HG02973 (cell line): Measurements from ENCODE around the gene CCDC85C.
"Not testable (repeated sequence)": the region's sequence is repeated elsewhere in the genome, so short reads cannot be mapped to it uniquely, and the experiment has no call there.

Source experiments
- ATAC-seq: cut with Tn5 transposase; IDR thresholded peaks from one replicate; pipeline ENCODE4 v1.9.1; 2021; ENCODE audit warnings: moderate library complexity; ENCODE audit not compliant: unreplicated experiment

CCDC85C gene

DNA sequence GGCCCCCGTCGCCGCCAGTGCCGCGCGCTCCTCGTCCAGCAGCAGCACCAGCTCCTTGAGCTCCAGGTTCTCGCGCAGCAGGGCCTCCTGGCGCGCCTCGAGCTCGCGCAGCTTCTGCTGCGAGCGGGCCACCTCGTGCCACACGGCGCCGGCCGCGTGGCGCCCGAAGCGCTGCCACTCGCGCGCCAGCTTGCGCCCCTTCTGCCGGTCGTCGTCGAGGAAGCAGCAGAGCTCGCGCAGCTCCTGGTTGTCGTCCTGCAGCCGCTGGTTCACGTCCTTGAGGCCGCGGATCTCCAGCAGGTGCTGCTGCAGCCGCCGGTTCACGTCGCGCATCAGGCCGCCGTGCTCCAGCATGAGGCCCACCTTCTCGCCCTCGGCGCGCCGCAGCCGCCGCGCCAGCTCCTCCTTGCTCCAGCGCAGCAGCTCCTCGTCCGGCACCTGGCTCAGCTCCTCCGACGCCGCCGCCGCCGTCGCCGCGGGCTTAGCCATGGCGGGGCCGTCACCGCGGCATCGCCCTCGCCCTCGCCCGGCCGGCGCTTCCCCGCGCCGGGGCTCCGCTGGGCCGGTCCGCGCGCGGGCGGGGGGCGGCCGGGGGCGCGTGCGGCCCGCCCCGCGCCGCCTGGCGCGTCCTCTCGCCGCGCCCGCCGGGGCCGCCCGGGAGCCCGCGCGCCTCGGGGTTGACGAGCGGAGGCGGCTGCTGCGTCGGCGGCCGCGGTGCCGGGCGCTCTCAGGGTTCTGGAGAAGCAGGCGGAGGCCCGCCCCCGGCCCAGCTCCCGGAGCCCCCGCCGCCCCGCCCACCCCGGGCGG is at the start of gene CCDC85C:
Gene CCDC85C (minus strand): TSS at position 737 of the 807 bp plus-strand sequence. CDS start 248 bp downstream, at position 489.
- peak; percentile 7 for ATAC-seq

DNA sequence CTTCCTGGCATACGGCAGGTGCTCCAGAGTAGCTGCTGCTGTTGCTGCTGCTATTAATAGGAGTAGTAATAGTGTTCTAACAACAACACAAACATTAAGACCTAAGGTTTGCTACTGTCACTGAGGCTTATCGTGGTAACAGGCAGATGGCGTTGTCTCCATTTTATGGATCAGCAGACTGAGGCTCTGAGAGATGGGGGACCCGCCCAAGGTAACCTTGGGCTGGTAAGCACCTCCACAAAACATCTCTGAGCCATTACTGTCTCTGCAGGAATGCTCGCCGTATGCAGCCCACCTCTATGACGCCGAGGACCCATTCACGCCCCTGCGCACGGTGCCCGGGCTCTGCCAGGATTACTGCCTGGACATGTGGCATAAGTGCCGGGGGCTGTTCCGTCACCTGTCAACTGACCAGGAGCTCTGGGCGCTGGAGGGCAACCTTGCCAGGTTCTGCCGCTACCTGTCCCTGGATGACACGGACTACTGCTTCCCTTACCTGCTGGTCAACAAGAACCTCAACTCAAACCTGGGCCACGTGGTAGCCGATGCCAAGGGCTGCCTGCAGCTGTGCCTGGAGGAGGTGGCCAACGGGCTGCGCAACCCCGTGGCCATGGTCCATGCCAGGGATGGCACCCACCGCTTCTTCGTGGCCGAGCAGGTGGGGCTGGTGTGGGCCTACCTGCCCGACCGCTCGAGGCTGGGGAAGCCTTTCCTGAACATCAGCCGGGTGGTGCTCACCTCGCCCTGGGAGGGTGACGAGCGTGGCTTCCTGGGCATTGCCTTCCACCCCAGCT is 48.1 kb upstream of the CCDC85C start:
- ATAC-seq = no peak

DNA sequence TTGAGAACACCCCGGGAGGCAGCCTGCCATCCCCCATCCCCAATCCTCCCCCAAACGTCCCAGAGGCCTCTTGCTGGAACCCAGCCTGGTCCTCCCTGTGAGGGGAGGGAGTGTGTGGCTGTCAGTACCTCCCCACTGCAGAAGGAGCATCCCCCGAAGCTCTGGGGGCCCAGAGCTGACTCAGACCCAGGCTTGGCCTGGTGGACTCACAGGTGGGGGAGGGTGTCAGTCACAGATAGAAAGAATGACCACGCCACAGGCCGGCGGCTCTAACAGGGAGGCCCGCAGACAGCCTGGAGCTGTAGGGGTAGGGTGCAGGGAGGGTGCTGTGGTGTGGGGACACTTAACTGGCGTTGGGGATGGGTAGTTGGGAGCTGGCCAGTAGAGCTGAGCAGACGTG is 46.2 kb upstream of the CCDC85C start:
- no peak for ATAC-seq

DNA sequence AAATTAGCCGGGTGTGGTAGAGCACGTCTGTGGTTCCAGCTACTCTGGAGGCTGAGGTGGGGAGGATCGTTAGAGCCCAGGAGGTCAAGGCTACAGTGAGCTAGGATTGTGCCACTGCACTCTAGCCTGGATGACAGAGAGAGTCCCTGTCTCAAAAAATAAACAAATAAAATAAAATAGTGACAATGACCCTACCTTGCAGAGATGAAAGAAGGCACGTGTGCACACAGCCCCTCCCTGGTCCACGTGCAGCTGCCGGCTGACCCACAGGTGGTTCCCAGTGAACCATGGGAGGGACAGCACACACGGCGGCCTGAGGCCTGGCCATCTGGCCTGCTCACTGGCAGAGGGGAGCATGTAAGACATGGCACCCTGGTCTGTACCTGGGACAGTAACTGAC is 45.6 kb upstream of the CCDC85C start:
- no peak for ATAC-seq

DNA sequence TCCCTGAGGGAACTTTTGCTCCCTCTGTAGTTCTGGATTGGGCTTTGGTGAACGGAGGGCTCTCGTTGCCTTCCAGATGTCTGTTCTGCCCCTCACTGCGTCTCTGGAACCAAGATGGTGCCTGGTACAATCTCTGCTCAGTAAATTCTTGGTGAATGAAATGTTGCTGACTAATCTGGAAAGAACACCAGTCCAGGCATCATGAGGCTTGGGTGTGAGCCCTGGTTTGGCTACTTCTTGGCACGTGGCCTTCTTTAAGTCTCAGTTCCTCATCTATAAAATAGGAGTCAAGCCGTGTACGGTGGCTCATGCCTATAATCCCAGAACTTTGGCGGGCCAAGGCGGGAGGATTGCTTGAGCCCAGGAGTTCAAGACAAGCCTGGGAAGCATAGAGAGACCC is 45.2 kb upstream of the CCDC85C start:
- no peak for ATAC-seq

DNA sequence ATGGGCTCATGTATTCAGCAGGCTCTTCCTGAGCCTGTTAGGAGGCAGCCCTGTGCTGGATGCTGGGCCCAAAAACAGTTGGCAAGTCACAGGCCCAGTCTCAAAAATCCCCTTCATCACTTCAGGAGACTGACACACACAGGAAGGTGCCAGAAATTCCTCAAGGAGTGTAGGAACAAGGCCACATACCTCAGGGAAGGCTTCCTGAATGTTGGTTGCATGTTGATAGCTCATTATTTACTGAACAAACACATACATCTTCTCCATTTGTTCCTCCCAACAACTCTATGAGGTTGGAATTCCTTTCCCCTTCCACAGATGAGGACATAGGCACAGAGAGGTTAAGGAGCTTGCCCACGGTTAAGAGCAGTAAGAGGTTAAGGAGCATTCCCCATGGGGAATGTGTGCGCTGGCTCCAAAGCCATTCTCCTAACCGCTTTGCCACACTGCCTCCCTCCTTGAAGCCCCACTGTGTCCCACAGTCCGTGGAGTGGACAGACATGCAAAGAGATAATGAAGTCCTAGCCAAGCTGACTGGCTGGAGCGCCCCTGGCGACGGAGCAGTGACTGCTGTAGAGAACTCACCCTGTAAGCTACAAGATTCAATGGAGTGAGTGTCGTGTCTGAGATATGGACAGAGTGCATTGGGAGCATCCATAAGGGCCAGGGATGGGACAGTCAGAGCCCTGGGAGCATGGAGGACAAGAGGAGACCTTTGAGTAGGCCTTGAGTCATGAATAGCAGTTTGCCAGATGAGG is 44.2 kb upstream of the CCDC85C start:
- ATAC-seq = no peak

DNA sequence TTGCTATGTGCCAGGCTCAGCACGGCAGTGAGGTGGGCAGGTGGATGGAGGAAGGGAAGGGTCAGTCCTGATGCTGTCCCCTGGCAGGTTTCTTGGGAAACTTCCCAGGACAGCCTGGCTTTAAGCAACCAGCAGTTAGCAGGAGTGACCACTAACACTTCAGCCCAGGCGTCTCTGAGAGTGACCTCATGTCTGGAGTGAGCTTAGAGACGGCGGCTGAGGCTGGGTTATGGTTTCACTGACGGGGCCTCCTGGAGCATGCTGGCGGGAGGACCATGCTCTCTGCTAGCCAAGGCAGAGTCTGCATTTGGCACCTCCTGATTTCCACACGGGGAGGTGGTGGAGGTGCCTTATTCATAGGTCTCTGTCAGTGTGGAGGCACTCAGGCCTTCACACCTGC is 43.4 kb upstream of the CCDC85C start:
- ATAC-seq = no peak

DNA sequence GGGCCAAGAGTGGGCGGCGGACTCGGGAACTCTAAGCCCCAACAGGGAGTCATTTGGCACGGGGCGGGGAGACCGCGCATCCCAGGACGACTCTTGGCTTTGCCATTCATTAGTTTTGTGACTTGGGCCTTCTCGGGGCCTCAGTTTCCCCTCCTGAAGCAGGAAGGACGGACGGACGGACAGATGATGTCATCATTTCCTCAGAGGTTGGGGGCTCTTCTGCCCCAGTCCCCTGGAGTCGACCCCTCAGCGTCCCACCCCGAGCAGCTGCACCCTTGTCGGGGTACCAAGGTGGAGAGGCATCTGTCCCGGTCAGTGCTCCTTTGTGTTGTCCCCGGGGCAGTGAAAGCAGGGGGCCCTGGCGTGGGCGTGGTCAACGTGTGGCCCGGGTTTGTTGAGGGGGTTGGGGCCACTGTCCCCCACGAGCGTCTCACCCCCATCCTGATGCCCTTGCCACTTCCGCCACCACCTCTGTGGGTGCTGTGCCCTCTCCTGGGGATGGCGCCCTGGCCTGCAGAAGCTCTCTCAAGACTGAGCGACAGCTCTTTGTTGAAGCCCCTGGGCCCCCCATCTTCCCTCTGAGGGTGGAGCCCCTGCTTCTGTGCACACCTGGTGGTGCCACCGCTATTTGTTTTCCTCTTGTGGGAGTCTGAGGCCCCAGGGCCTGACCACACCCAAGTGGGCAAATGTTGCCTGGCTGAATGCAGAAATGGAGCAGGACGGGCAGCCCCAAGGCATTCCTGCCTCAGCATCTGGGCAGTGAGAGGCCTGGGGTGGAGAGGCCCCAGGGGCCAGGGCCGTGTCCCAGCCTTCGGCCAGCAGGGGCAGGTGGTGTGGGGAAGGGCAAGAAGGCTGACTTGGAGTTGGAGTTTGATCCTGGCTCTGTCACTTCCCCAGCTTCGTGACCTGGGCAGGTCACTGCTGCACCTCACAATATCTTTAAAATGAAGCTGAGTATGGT is 41.8 kb upstream of the CCDC85C start:
- ATAC-seq = no peak

DNA sequence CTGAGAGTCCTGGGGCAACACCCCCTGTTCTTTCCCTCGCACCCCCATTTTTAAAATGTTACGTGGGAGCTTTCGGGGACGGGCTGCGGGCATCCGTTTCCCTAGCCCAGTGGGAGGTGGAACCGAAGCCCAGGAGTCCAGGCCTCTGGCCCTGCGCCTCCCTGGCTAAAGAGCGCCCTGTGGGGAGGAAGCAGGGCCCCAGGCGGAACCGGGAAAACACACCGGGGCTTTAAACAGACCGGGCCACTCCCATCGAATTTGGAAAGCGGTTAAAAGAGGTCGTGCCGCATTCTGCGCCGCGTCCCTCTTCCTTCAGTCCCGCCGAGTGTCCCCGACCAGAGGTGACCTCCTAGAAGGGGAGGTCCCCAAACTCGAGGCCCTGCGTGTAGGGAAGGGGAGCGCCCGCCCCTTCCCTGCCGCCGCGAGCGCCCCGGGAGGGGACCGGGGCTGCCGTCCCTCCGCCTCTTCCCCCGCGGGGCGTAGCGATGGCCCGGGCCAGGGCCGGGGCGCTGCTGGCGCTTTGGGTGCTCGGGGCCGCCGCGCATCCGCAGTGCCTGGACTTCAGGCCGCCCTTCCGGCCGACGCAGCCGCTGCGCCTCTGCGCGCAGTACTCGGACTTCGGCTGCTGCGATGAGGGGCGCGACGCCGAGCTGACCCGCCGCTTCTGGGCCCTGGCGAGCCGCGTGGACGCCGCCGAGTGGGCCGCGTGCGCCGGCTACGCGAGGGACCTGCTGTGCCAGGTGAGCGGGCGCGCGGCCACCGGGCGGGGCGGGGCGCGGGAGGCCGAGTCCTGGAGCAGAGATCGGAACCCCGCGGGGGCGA is 40.9 kb upstream of the CCDC85C start, which contains the start of gene HHIPL1:
Gene HHIPL1 (plus strand): TSS at position 407 of the 822 bp plus-strand sequence. CDS start 79 bp downstream, at position 486.
- no peak for ATAC-seq

DNA sequence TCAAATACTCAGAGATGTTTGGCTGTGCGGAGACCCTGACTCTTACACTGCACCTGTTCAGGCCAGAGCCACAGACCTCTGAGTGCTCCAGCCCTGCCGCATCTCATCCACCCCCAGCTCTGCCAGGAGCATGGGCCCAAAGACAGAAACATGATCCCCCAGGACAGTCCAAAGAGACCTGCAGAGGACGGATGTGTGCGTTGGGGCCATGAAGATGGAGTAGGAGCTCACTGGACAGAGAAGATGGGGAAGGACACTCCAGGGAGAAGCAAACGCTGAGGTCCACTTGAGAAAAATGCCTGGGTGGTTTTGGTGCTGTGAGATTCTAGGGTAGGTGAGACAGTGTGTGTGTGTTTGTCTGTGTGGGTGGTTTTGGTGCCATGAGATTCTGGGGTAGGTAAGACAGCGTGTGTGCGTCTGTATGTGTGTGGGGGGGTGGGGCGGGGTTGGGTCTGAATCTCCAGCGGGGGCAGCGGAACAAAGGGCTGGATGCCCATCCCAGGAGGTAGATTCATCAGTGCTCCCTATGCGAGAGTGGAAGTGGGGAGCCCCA is 40.1 kb upstream of the CCDC85C start:
- no peak for ATAC-seq

DNA sequence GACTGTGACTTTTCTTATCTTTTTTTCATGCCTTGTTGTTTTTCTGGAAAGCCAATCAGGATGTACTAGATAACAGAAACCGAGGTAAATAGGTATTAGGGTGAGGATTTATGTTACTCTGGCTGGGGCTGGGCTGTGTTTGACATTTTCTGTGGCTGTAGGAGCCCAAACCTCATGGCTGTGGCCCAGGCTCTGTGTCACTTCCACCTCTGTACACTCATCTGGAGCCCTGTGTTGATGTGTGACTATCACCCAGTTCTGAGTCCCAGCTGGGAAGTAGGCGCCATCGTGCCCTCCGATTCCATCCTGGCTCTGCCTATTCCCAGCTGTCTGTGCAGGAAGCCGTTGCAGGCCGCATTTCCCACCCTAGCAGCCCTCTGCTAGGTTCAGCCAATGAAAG is 39.3 kb upstream of the CCDC85C start:
- ATAC-seq = no peak

DNA sequence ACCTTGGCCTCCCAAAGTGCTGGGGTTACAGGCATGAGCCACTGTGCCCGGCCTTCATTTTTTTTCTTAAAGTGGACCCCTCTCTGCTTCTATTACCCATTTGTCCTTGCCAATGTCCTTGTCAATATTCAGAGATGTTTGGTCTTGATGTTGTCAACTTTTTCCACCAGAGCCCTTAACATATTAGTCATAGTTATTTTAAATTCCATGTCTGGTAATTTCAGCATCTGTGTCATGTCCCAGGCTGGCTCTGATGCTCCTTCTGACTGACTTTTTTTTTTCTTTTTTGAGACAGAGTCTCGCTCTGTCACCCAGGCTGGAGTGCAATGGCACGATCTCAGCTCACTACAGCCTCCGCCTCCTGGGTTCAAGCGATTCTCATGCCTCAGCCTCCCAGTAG is 38.8 kb upstream of the CCDC85C start:
- ATAC-seq = not testable (repeated sequence)

DNA sequence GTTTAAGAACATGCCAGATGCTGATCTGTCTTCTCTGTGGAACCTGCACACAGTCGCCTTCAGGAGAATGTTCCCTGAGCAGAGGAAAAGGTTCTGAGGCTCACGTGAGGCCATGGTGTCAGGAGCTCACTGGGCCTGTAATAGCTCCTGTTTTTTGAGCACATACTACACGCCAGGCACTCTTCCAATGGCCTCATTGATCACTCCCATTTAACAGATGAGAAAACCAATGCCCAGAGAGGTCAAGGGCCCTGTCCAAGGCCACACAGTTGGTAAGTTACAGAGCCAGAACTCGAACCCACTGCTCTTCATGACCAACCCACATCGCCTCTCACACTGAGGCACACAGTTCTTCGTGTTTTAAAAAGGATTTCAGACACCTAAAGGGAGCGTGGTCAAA is 33.6 kb upstream of the CCDC85C start:
- no peak for ATAC-seq

DNA sequence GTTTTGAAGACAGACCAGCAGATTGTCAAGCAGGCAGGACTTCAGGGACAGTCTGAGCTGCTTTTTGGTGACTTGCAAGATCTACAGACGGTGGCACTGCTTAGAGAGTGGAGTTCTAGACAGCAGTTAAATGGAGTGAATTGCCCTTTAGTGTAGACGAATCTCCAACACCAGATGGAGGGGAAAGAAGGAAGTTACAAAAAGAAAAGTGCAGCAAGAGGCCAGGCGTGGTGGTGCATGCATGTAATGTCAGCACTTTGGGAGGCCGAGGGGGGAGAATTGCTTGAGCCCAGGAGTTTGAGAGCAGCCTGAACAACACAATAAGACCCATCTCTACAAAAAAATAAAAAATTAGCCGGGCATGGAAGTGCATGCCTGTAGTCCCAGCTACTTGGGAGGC is 32.5 kb upstream of the CCDC85C start:
- no peak for ATAC-seq

DNA sequence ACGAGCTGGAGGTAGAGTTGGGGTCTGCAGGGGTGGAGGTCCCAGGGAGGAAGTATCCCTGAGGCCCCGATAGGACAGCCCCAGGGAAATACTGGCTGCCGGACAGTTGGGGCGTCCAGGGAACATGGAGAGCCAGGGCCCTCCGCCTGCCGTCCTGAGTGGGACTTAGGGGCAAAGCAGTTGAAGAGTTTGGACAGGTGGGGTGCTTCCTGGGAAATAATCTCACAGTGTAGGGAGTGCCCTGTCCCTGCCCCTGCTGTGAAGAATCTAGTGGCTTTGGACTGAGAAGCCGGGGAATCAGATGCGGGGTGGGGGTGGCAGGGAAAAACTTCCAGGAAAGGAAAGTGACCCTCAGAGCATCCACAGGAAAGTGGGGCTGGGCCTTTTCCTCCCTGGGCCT is 31.1 kb upstream of the CCDC85C start:
- ATAC-seq = no peak

DNA sequence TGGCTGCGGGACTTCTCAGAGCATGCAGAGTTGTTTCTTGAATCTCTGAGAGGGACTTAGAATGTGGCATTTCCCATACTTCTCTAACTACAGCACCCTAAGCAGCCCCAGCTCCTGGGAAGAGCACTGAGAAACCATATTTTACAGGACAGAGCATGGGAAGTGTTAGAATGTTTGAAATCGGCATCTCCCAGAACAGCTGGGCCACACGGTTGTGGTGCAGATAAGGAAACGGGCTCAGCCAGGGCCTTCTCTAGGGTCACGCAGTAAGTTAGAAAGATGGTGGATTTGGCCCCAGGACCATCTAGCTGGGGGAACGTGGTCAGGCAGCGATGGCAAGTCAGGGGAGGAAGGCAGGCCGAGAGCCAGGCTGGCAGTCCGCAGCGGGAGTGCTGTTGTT is 30.4 kb upstream of the CCDC85C start:
- no peak for ATAC-seq

DNA sequence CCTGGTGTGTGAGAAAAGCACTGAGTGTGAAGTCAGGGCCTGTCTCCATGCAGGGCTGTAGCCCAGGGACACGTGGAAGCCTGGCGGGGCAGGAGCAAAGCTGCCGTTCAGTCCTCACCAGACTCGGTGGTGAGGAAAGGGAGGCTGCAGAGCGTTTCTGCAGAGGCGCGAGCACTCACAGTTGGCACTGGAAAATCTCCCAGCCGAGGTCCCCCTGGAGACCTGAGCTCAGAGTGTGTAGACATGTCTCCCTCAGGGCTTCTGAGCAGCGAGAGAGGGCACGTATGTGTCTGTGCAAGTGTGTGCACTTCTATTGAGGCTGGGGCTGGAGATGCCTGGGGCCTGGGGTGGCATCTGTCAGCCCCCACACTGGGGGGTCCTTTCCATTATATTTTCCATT is 29.9 kb upstream of the CCDC85C start:
- ATAC-seq = no peak

DNA sequence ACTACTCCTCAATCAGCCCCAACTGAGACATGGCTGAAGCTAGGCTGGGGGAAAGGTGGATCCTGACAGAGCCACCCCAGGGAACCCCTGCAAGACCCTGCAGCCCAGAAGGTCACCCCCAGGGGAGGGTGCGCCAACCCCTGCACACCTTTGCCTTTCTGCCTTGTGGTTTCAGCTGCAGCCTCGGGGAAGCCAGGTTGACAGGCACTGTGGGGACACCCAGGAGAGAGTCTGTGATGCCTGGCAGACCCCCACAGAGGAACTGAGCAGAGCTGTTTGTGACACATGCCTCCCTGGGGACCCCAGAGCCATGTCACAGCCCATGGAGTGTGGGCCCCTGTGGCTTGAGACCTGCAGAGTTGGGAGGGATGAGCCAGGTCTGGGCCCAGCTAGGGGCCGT is 29.1 kb upstream of the CCDC85C start:
- ATAC-seq = no peak

DNA sequence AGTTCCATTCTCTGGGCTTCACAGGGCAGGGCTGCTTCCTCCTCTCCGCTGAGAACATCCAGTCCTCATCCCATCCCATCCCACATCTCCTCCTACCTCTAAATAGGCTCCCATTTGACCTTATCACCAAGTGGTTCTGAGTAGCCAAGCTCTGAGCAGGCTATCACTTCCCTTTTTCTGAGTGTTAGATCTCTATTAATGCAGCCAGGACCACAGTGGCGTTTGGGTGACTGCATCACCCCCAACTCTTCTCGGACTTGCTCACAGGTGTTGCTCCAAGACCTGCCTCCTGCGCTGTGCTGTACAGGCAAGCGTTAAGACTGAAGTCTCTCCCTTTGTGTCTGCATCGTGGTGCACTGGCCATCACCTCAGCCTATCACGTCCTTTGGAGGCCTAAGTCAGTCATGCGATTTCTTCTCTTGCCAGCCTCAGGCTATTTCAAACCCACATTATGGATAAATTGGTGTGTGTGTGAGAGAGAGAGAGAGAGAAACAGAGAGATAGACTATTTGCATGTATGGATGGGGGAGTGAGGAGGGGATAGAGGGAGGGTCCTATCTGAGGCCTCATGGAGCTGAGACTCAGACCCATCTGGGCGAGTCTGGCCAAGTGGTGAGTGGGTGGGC is 28.5 kb upstream of the CCDC85C start:
- ATAC-seq = no peak
